Activated CD4-positive, alpha-beta T cell treated with anti-CD3 and anti-CD28 coated beads for 48 hours (primary cell): ENCODE results near the gene SEMA3C.

Experiments used
- DNase-seq: peaks from one replicate; pipeline ENCODE4 v3.0.0-alpha.2; 2020

Gene SEMA3C

GRCh38 chr7:80773787-80774508 is 144.9 kb downstream of the SEMA3C start:
- no peak for DNase-seq

- no peak for DNase-seq
These were observed 146.4 kb downstream of the SEMA3C start for GRCh38 chr7:80772347-80772993.

GRCh38 chr7:80771523-80771922 is 147.3 kb downstream of the SEMA3C start:
- DNase-seq = no peak

GRCh38 chr7:80770675-80771081 is 148.2 kb downstream of the SEMA3C start:
- no peak for DNase-seq

- DNase-seq = no peak
These were observed 148.8 kb downstream of the SEMA3C start for GRCh38 chr7:80770061-80770460.

- no peak for DNase-seq
These were observed 150.1 kb downstream of the SEMA3C start for GRCh38 chr7:80768756-80769155.

- DNase-seq = no peak
These were observed 151.2 kb downstream of the SEMA3C start for GRCh38 chr7:80767654-80768053.

- DNase-seq = no peak
These were observed 152.1 kb downstream of the SEMA3C start for GRCh38 chr7:80766724-80767123.

GRCh38 chr7:80764132-80764531 is 154.7 kb downstream of the SEMA3C start:
- DNase-seq = no peak

- no peak for DNase-seq
These were observed 155.1 kb downstream of the SEMA3C start for GRCh38 chr7:80763704-80764103.

GRCh38 chr7:80763289-80763688 is 155.6 kb downstream of the SEMA3C start:
- DNase-seq = no peak

- DNase-seq = no peak
These were observed 158.6 kb downstream of the SEMA3C start for GRCh38 chr7:80760292-80760691.

- no peak for DNase-seq
These were observed 165.7 kb downstream of the SEMA3C start for GRCh38 chr7:80752954-80753690.

- no peak for DNase-seq
These were observed 169.6 kb downstream of the SEMA3C start for GRCh38 chr7:80749270-80749669.

- DNase-seq = no peak
These were observed 170.3 kb downstream of the SEMA3C start for GRCh38 chr7:80748363-80749042.

- no peak for DNase-seq
These were observed 177.9 kb downstream of the SEMA3C start for GRCh38 chr7:80740778-80741545.

- DNase-seq = no peak
These were observed 182.3 kb downstream of the SEMA3C start for GRCh38 chr7:80736371-80737125.

- no peak for DNase-seq
These were observed 183.5 kb downstream of the SEMA3C start for GRCh38 chr7:80735330-80735729.

GRCh38 chr7:80734011-80734410 is 184.8 kb downstream of the SEMA3C start:
- no peak for DNase-seq

- no peak for DNase-seq
These were observed 185.4 kb downstream of the SEMA3C start for GRCh38 chr7:80733333-80733915.

GRCh38 chr7:80732630-80733029 is 186.2 kb downstream of the SEMA3C start:
- no peak for DNase-seq
